HG03280 (cell line): ENCODE results near the gene TRIM69.

Source experiments
- ATAC-seq: cut with Tn5 transposase; IDR thresholded peaks from one replicate; pipeline ENCODE4 v1.9.1; 2021; ENCODE audit warnings: mild to moderate bottlenecking, moderate library complexity; ENCODE audit not compliant: unreplicated experiment

TRIM69 gene

GRCh38 chr15:44801364-44801763, 65.0 kb downstream of the TRIM69 start:
- no peak for ATAC-seq

- ATAC-seq = no peak
Measured at GRCh38 chr15:44801797-44802196, 65.5 kb downstream of the TRIM69 start.

GRCh38 chr15:44802336-44802735, 66.0 kb downstream of the TRIM69 start:
- ATAC-seq = no peak

DNA sequence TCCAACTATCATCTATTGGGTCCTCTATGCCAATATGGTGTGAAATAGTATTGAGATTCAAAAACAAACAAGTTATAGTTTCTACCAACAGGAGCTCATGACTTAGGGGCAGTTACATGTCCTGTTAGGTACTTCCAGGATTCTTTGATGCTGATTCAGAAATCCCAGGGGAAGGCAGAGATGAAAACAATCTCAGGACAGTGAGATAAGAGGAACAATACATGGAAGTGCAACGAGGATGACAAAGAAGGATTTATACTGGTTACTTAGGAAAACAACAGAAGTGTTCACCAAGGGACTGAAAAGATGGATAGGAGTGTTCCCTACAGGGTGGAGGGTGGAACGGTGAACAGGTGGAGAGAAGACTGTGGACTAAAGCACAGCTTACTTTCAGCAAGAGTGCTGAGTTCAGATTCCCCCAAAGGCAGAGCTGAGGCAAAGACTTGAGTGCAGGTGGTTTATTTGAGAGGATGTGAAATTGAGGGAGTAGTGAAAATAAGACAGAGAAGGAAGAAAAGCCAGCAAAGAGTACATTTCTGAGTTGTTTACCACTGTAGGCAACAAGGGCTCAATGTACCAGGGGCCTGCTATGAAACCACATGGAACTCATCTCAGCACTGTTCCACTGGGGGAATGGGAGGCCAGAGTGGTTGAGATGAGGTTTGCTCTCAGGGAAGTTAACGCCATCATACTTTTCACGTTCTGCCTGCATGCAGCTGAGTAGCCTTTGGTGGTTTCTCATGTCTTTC, 68.1 kb downstream of the TRIM69 start:
- ATAC-seq = no peak

DNA sequence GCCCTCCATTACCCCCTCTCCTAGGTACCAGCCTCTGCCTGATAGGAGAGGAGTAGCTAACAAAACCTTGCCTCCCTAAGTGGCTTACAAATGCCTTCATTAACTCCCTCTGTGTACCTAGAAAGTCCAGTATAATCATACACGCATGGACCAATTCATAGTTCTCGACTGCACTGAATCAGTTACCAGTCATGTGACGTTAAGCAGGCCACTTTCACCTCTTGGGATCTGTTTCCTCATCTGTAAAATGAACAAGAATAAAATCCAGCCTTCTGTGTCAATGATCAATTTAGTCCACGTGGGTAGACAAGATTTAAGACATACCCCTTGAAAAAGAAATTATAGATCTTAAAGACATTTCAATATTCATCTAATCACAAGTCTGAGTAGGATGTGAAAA, 72.2 kb downstream of the TRIM69 start:
- ATAC-seq = no peak

DNA sequence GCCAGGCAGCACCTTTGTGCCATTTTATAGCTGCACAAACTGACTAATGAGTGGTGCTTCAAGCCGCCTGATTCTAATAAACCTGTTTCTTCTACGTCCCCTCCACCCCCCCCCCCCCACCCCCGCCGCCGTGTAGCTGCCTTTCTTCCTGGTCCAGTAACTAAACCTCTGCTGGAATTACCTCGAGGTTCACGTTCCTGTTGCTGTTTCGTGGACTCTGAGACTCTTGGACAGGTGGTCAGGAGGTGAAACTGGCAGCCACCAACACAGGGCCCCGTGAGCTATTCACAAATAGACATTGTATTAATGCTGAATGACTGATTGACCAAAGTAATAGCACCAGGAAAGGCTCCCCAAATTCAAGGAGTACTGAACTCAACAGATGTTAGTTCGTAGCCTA, 73.9 kb downstream of the TRIM69 start:
- no peak for ATAC-seq

DNA sequence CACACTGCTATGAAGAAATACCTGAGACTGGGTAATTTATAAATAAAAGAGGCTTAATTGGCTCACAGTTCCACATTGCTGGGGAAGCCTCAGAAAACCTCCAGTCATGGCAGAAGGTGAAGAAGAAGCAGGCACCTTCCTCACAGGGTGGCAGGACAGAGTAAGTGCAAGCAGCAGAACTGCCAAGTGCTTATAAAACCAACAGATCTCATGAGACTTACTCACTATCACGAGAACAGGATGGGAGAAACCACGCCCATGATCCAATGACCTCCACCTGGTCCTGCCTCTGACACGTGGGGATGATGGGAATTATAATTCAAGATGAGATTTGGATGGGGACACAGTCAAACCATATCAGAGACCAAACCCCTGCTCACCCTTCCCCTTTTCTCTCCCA, 75.0 kb downstream of the TRIM69 start:
- ATAC-seq = no peak

- ATAC-seq = no peak
Measured at GRCh38 chr15:44812029-44812517, 75.7 kb downstream of the TRIM69 start.

DNA sequence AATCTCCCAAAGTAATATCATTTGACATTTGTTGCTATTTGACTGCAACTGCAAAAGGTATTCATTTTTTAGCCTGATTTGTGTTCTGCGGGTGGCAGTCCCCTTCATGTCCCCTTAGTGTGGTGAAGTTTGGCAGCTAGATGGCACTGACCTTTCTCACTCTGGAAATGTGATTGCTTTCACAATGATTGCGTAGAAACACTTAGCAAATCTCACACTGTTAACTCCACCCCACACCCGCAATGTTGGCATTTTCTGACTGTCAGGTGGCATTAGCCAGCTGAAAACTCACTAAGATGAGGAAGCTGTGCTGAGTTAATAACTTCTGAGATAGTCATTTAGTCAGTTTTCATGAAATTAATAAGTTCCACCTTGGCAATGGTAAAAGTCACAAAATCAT, 76.9 kb downstream of the TRIM69 start:
- no peak for ATAC-seq
